Osteoblast (primary cell): ENCODE data around the gene CNOT4. TPM values are rescaled to one million over a fixed set of nuclear protein-coding genes. Genes with fewer than 3 reads are reported as not detected.

Source experiments
- DNase-seq: peaks from one replicate; pipeline ENCODE4 v3.0.0; 2011; ENCODE audit warnings: low spot score, mixed read lengths; ENCODE audit not compliant: insufficient read length; ENCODE audit errors: missing footprints
- H2AFZ ChIP-seq: 2 replicates; pipeline ENCODE4 v1.6.0; 2011; ENCODE audit warnings: mild to moderate bottlenecking, low read length
- H3K27ac ChIP-seq: 2 replicates; pipeline ENCODE4 v1.5.1; 2011; ENCODE audit warnings: mild to moderate bottlenecking, low read depth, low read length, moderate library complexity
- H3K27me3 ChIP-seq: 2 replicates; pipeline ENCODE4 v1.6.0; 2012; ENCODE audit warnings: mild to moderate bottlenecking, control low read depth, inconsistent platforms, low read length, moderate library complexity; ENCODE audit not compliant: insufficient read depth
- H3K36me3 ChIP-seq: 2 replicates; pipeline ENCODE4 v1.5.1; 2011; ENCODE audit warnings: mild to moderate bottlenecking, low read length, control low read depth, moderate library complexity; ENCODE audit not compliant: insufficient read depth
- H3K4me1 ChIP-seq: 2 replicates; pipeline ENCODE4 v1.5.1; 2011; ENCODE audit warnings: mild to moderate bottlenecking, low read length, control low read depth, moderate library complexity; ENCODE audit not compliant: insufficient read depth
- H3K4me2 ChIP-seq: 2 replicates; pipeline ENCODE4 v1.6.0; 2011; ENCODE audit warnings: mild to moderate bottlenecking, low read length; ENCODE audit not compliant: insufficient read depth
- H3K4me3 ChIP-seq: fragments of 200-600 bp; sonication (generic); 3 replicates; pipeline ENCODE4 v1.5.1; 2012; ENCODE audit warnings: mild to moderate bottlenecking, low read length, inconsistent platforms; ENCODE audit not compliant: insufficient read depth
- H3K79me2 ChIP-seq: 2 replicates; pipeline ENCODE4 v1.6.0; 2012; ENCODE audit warnings: mild to moderate bottlenecking, low read length, control low read depth, inconsistent platforms; ENCODE audit not compliant: insufficient read depth
- H3K9me3 ChIP-seq: 2 replicates; pipeline ENCODE4 v1.5.1; 2011; ENCODE audit warnings: low read depth, low read length, control low read depth
- H4K20me1 ChIP-seq: 2 replicates; pipeline ENCODE4 v1.6.0; 2012; ENCODE audit warnings: mild to moderate bottlenecking, low read length, control low read depth; ENCODE audit not compliant: insufficient read depth
- total RNA-seq: library from RNA; depleted of rRNA; stranded (reverse); fragments of >200 nt; gene quantifications from 2 replicates; pipeline ENCODE4 v1.2.3, GENCODE V29; 2012
- TF ChIP-seq, protein P1 (sequence below): IDR thresholded peaks from 2 replicates; pipeline ENCODE4 v1.5.1; 2011; ENCODE audit warnings: mild to moderate bottlenecking, low read depth, low read length, moderate library complexity; ENCODE audit errors: extremely low read depth

Gene CNOT4
- total RNA-seq, 1 donor: 13.4 TPM

DNA sequence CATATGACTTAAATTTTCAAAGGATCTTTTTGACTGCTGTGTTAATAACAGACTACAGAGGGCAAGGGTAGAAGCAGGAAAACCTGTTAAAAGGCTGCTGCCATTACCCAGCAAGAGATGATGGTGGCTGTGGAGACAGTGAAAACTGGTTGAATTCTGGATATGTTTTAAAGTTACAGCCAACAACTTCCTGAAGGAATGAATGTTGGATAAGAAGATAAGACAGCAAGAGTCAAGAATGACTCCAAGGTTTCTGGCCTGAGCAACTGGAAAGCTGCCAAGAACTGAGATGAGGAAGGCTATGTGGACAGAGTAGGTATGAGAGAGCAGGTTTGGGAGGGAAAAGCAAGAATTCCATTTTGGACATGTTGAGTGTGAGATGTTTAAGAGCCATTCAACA, 19.1 kb downstream of the CNOT4 start:
- DNase-seq: no peak
- Histone ChIP-seq H3K27ac (no peak overlapping the region), H3K79me2 (peaks cover 87% of the 10 kb centered on the region), H3K4me3 (no peak overlapping the region), H4K20me1 (peaks cover 63% of the 10 kb centered on the region), H3K9me3 (no peaks in the 10 kb centered on the region), H3K36me3 (no peaks in the 10 kb centered on the region), H3K4me2 (no peak overlapping the region), H3K4me1 (peaks cover 6% of the 10 kb centered on the region), H3K27me3 (no peaks in the 10 kb centered on the region), H2AFZ (no peak overlapping the region)
- TF ChIP-seq, protein P1, sequence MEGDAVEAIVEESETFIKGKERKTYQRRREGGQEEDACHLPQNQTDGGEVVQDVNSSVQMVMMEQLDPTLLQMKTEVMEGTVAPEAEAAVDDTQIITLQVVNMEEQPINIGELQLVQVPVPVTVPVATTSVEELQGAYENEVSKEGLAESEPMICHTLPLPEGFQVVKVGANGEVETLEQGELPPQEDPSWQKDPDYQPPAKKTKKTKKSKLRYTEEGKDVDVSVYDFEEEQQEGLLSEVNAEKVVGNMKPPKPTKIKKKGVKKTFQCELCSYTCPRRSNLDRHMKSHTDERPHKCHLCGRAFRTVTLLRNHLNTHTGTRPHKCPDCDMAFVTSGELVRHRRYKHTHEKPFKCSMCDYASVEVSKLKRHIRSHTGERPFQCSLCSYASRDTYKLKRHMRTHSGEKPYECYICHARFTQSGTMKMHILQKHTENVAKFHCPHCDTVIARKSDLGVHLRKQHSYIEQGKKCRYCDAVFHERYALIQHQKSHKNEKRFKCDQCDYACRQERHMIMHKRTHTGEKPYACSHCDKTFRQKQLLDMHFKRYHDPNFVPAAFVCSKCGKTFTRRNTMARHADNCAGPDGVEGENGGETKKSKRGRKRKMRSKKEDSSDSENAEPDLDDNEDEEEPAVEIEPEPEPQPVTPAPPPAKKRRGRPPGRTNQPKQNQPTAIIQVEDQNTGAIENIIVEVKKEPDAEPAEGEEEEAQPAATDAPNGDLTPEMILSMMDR: no peak

DNA sequence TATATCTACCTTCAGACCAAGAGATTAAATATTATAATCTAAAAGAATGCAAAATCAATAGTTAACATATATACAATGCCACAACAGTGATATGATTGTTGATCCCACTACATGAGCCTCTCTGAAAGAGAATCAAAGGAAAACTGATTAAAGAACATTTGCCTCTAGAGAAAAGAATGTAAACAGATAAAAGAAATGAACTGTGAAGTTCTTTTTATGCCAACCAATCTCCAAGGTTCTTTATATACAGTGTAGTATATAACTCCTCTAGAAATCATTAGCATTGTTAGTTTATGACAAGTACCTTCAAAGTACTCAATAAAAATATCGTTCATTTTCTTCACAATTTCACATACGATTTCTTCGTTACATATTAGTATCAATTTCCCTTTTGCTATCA, 20.1 kb downstream of the CNOT4 start:
- H3K36me3 ChIP-seq: peaks cover 2% of the 10 kb centered on the region
- TF ChIP-seq, protein P1: no peak
- peaks cover 66% of the 10 kb centered on the region for H4K20me1 ChIP-seq
- no peak overlapping the region for H2AFZ ChIP-seq
- peaks cover 6% of the 10 kb centered on the region for H3K4me1 ChIP-seq
- H3K4me2 ChIP-seq: no peak overlapping the region
- no peak overlapping the region for H3K27ac ChIP-seq
- no peaks in the 10 kb centered on the region for H3K9me3 ChIP-seq
- DNase-seq: no peak
- H3K27me3 ChIP-seq: no peaks in the 10 kb centered on the region
- H3K4me3 ChIP-seq: no peak overlapping the region
- peaks cover 89% of the 10 kb centered on the region for H3K79me2 ChIP-seq

DNA sequence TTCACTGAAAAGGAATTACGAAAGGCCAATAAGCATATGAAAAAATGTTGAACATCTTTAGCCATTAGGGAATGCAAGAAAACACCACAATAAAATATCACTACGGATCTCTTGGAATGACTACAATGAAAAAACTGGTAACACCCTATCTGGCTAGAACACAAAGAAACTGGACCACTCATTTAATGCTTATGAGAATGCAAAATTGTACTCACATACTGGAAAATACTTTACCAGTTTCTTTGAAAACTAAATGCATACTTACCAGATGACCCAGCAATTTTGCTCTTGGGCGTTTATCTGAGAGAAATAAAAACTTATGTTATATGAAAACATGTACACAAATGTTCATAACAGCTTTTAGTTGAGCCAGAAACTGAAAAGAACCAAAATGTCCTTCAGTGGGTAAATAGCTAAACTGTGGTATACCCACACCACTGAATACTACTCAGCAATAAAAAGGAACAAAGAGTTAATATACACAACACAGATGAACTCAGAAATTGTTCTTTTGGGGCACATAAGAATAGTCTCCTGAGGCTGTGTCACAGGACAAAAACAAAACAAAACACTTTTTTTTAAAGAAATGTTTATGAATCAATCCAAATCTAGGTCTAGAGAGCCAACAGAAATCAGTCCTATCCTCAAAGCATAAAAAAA, 23.5 kb downstream of the CNOT4 start:
- DNase-seq: no peak

DNA sequence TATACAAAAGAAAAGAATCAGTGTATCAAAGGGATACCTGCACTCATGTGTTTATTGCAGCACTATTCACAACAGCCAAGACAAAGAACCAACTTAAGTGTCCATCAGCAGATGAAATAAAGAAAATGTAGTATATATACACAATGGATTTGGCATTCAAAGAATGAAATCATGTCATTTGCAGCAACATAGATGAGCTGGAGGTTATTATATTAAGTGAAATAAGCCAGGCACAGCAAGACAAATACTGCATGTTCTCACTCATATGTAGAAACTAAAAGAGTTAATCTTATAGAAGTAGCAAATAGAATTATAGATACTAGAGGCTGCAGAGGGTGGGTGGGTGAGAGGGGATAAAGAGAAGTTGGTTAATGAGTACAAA, 28.3 kb downstream of the CNOT4 start:
- TF ChIP-seq, protein P1: no peak
- Histone ChIP-seq H2AFZ (no peak overlapping the region), H3K4me1 (no peaks in the 10 kb centered on the region), H3K79me2 (peaks cover 78% of the 10 kb centered on the region), H3K9me3 (no peaks in the 10 kb centered on the region), H3K27ac (no peak overlapping the region), H3K36me3 (peaks cover 3% of the 10 kb centered on the region), H4K20me1 (peaks cover 43% of the 10 kb centered on the region), H3K27me3 (no peaks in the 10 kb centered on the region), H3K4me3 (no peak overlapping the region), H3K4me2 (no peak overlapping the region)
- no peak for DNase-seq

More for the DNA sequence above, 23.5 kb downstream of the CNOT4 start:
- peaks cover 55% of the 10 kb centered on the region for H4K20me1 ChIP-seq
- no peak overlapping the region for H3K4me3 ChIP-seq
- H3K36me3 ChIP-seq: peaks cover 3% of the 10 kb centered on the region
- H3K79me2 ChIP-seq: peaks cover 87% of the 10 kb centered on the region
- no peak overlapping the region for H2AFZ ChIP-seq
- no peaks in the 10 kb centered on the region for H3K27me3 ChIP-seq
- no peaks in the 10 kb centered on the region for H3K9me3 ChIP-seq
- H3K27ac ChIP-seq: peak overlapping the region; percentile 4
- TF ChIP-seq, protein P1: no peak
- peaks cover 6% of the 10 kb centered on the region for H3K4me1 ChIP-seq
- H3K4me2 ChIP-seq: no peak overlapping the region
